ENCODE measurements around the gene CBY1. TPM values are rescaled to one million over a fixed set of nuclear protein-coding genes. Genes with fewer than 3 reads are reported as not detected.

CBY1 gene
- total and polyA plus RNA-seq, 10 donors, result 20.2 to 37.2 (median 25.1) TPM

GRCh38 chr22:38716826-38717225 lies 60.4 kb downstream of the CBY1 start:
- H3K27ac ChIP-seq, result peak overlapping the region in 3 of 8 donors; percentile 4 to 80 (median 76)
- intact Hi-C loops (cut with DNase I; ENCODE audit: low total_unique reads), result no loop called here
- H3K4me1 ChIP-seq, result peaks cover 25 to 75% (median 56%) of the 10 kb centered on the region in 6 donors
- DNase-seq, result no peak
- H3K36me3 ChIP-seq, result peaks cover 5 to 85% (median 57%) of the 10 kb centered on the region in 6 donors
- WGBS, 5 donors, result 86 to 98% (median 91%) methylated on average over 8 to 9 of the region's 9 CpGs
- H3K9me3 ChIP-seq, result no peaks in the 10 kb centered on the region
- H3K27me3 ChIP-seq (replicated peaks in 1 of 7), result no peaks in the 10 kb centered on the region
- TF ChIP-seq CTCF (IDR thresholded peaks at IDR 0.05 in 8 of 11, conservative IDR thresholded peaks at IDR 0.05 in 3 of 11), result no peak
- no peak for TF ChIP-seq POLR2AphosphoS5 (IDR thresholded peaks at IDR 0.05)
- TF ChIP-seq POLR2A (IDR thresholded peaks at IDR 0.05), result no peak
- H3K4me3 ChIP-seq, result peak overlapping the region in 1 of 8 donors; percentile 5

GRCh38 chr22:38717244-38717643 lies 60.8 kb downstream of the CBY1 start:
- H3K36me3 ChIP-seq, result peaks cover 5 to 85% (median 59%) of the 10 kb centered on the region in 6 donors
- TF ChIP-seq CTCF (IDR thresholded peaks at IDR 0.05 in 8 of 11, conservative IDR thresholded peaks at IDR 0.05 in 3 of 11) (no peak), POLR2A (IDR thresholded peaks at IDR 0.05) (no peak), POLR2AphosphoS5 (IDR thresholded peaks at IDR 0.05) (no peak)
- H3K9me3 ChIP-seq, result no peaks in the 10 kb centered on the region
- 88 to 95% (median 94%) methylated on average over 6 of the region's 6 CpGs for WGBS, 5 donors
- intact Hi-C loops (cut with DNase I; ENCODE audit: low total_unique reads), result no loop called here
- DNase-seq, result no peak
- H3K27me3 ChIP-seq (replicated peaks in 1 of 7), result no peaks in the 10 kb centered on the region
- peaks cover 25 to 70% (median 53%) of the 10 kb centered on the region in 6 donors for H3K4me1 ChIP-seq
- no peak overlapping the region for H3K4me3 ChIP-seq
- peak overlapping the region in 3 of 8 donors; percentile 4 to 80 (median 76) for H3K27ac ChIP-seq

GRCh38 chr22:38718414-38718813 lies 62.0 kb downstream of the CBY1 start:
- intact Hi-C loops (cut with DNase I; ENCODE audit: low total_unique reads), result no loop called here

More at GRCh38 chr22:38718414-38718813, 62.0 kb downstream of the CBY1 start:
- 45 to 69% (median 63%) methylated on average over 6 of the region's 6 CpGs for WGBS, 5 donors
- Histone ChIP-seq H3K4me1 (peaks cover 24 to 59% (median 42%) of the 10 kb centered on the region in 6 donors), H3K27me3 (replicated peaks in 1 of 7) (no peaks in the 10 kb centered on the region), H3K27ac (peak overlapping the region in 5 of 8 donors; percentile 18 to 80 (median 48)), H3K9me3 (no peaks in the 10 kb centered on the region), H3K4me3 (no peak overlapping the region), H3K36me3 (peaks cover 5 to 86% (median 70%) of the 10 kb centered on the region in 6 donors)
- no peak for DNase-seq
- TF ChIP-seq POLR2AphosphoS5 (IDR thresholded peaks at IDR 0.05) (peak in 2 of 3 donors; percentile 34 to 56), CTCF (IDR thresholded peaks at IDR 0.05 in 8 of 11, conservative IDR thresholded peaks at IDR 0.05 in 3 of 11) (peak; percentile 26 to 78 (median 62)), POLR2A (IDR thresholded peaks at IDR 0.05) (no peak)
